Natural killer cell (primary cell): Measurements from ENCODE around the gene NSD2. TPM values are rescaled to one million over a fixed set of nuclear protein-coding genes. Genes with fewer than 3 reads are reported as not detected.

ENCODE experiments used
- ATAC-seq, 3 donors: fragments of 150-1000 bp in 2 of 3; fragments of 200-7000 bp in 1 of 3; cut with Tn5 transposase; 1 replicate in 1 of 3; 2 replicates in 2 of 3; pipeline ENCODE4 v1.10.0; 2021; ENCODE audit warnings: mild to moderate bottlenecking in 2 of 3, moderate library complexity in 2 of 3
- DNase-seq, 2 donors: peaks; one replicate each; pipeline versions ENCODE4 v3.0.0 to v3.0.0-alpha.2; 2013 to 2021; ENCODE audit warnings: mixed read lengths in 1 of 2
- H3K27ac ChIP-seq: one replicate; pipeline ENCODE4 v1.5.1; 2013; ENCODE audit warnings: mild to moderate bottlenecking, low read length
- H3K27me3 ChIP-seq: one replicate; pipeline ENCODE4 v1.6.1; 2013; ENCODE audit warnings: low read length; ENCODE audit not compliant: control insufficient read depth, insufficient read depth
- H3K36me3 ChIP-seq: one replicate; pipeline ENCODE4 v1.6.1; 2013; ENCODE audit warnings: low read length; ENCODE audit not compliant: control insufficient read depth, insufficient read depth
- H3K4me1 ChIP-seq: one replicate; pipeline ENCODE4 v1.6.1; 2013; ENCODE audit warnings: low read length; ENCODE audit not compliant: control insufficient read depth, insufficient read depth
- H3K4me3 ChIP-seq: one replicate; pipeline ENCODE4 v1.5.1; 2013; ENCODE audit warnings: low read length
- H3K9me3 ChIP-seq: one replicate; pipeline ENCODE4 v1.6.1; 2013; ENCODE audit warnings: low read length; ENCODE audit not compliant: control insufficient read depth, insufficient read depth
- H3K27ac Mint-ChIP-seq, 2 donors: one replicate each; pipeline ENCODE4 v1.8.0; 2022; ENCODE audit warnings: mild to moderate bottlenecking in 2 of 2, mixed read lengths in 2 of 2, moderate library complexity in 1 of 2
- H3K27me3 Mint-ChIP-seq, 2 donors: one replicate each; pipeline ENCODE4 v1.8.0; 2022; ENCODE audit warnings: low read depth in 2 of 2, mixed read lengths in 2 of 2
- H3K36me3 Mint-ChIP-seq: one replicate; pipeline ENCODE4 v1.8.0; 2022; ENCODE audit warnings: mixed read lengths
- H3K4me1 Mint-ChIP-seq, 2 donors: one replicate each; pipeline ENCODE4 v1.8.0; 2022; ENCODE audit warnings: mixed read lengths in 2 of 2
- H3K4me3 Mint-ChIP-seq: one replicate; pipeline ENCODE4 v1.8.0; 2022; ENCODE audit warnings: mild to moderate bottlenecking, moderate library complexity, mixed read lengths
- H3K9me3 Mint-ChIP-seq, 2 donors: one replicate each; pipeline ENCODE4 v1.8.0; 2022; ENCODE audit warnings: mixed read lengths in 2 of 2
- WGBS: methylation state at CpG from one replicate; pipeline ENCODE4 v1.1.7; 2013; ENCODE audit warnings: missing lambda C conversion rate; ENCODE audit not compliant: insufficient coverage; 5-methylcytosine and 5-hydroxymethylcytosine counted together
- intact Hi-C: fragments of 100-400 bp; cut with micrococcal nuclease; formaldehyde crosslinking; loops from one replicate; pipeline ENCODE4 v1.14.2; 2022
- total RNA-seq, 4 donors: library from RNA; stranded (reverse); fragments of 120-200 nt in 1 of 4; gene quantifications; one replicate each; pipeline versions ENCODE4 v1.2.3 to v1.2.4, GENCODE V29; 2013 to 2022
- TF ChIP-seq, protein P1 (sequence below): fragments of 200-600 bp; IDR thresholded peaks from one replicate; pipeline ENCODE4 v1.8.0; 2022; ENCODE audit warnings: antibody characterized with exemption

Gene NSD2
- total RNA-seq, 3 donors from 2014 or later (not counting 1 experiment from before 2014, with no cell fraction given) = 36.4 to 51.0 (median 48.3) TPM

DNA sequence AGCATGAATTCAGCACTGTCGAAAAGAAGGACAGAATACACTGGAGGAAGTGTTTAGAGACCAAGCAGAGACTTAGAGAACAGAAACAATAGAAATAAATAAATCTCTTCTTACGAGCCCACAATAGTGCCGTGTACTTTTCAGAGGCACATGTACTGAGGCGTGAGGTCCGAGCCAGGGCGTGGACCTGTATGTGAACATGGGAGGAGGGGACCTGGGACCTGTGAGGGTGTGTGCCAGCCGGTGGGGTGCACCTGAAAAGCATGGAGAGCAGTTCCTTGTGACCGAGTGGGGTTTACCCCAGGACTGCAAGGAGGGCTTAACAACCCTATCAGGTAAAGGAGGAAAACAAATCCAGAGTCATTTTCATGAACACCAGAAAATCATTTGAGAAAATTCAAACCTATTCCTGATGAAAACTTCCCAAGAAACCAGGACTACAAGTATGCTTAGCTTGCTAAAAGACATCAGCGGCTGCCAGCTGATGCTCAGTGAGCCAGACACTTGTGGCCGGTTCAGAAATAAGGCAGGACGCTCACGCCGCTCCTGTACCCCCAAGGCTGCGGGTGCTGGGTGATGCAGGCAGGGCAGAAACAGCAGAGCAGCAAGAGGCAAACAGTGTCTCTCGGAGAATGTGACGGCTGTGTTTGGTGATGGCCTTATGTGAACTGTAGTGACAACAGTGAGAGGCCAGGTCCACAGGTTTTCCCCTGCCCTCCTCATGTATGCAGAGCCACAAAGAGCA is 100.4 kb downstream of the NSD2 start:
- Histone ChIP-seq H3K4me1 (no peaks in the 10 kb centered on the region), H3K9me3 (no peaks in the 10 kb centered on the region), H3K36me3 (peaks cover 24% of the 10 kb centered on the region), H3K4me3 (no peak overlapping the region), H3K27ac (no peak overlapping the region), H3K27me3 (no peaks in the 10 kb centered on the region)
- intact Hi-C loops = no loop called here
- ATAC-seq (no peak), DNase-seq (no peak)
- Mint-ChIP-seq H3K4me1 (no peaks in the 10 kb centered on the region), H3K27ac (no peak overlapping the region), H3K4me3 (no peak overlapping the region), H3K27me3 (no peaks in the 10 kb centered on the region), H3K9me3 (no peaks in the 10 kb centered on the region), H3K36me3 (no peaks in the 10 kb centered on the region)
- WGBS = 98% methylated on average over 16 of the region's 16 CpGs
- TF ChIP-seq, protein P1, sequence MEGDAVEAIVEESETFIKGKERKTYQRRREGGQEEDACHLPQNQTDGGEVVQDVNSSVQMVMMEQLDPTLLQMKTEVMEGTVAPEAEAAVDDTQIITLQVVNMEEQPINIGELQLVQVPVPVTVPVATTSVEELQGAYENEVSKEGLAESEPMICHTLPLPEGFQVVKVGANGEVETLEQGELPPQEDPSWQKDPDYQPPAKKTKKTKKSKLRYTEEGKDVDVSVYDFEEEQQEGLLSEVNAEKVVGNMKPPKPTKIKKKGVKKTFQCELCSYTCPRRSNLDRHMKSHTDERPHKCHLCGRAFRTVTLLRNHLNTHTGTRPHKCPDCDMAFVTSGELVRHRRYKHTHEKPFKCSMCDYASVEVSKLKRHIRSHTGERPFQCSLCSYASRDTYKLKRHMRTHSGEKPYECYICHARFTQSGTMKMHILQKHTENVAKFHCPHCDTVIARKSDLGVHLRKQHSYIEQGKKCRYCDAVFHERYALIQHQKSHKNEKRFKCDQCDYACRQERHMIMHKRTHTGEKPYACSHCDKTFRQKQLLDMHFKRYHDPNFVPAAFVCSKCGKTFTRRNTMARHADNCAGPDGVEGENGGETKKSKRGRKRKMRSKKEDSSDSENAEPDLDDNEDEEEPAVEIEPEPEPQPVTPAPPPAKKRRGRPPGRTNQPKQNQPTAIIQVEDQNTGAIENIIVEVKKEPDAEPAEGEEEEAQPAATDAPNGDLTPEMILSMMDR = no peak

DNA sequence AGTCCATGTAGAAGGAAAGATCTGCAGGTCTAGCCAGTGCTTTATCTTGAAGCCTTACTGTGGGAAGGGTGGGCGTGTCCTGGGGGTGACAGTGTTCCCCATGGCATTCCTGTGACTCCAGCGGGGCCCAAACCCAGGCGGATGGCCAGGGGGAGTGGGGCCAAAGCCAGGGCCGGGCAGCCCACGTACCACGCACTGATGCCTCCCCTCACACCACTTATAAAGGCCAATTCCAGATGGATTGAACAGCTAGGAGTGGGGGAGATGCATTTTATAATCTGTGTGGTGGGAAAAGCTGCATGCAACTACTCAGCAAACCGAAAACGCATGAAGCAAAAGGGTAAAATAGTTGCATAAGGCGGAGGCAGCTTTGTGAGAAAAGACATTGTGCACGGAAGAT is 101.2 kb downstream of the NSD2 start:
- no peak for DNase-seq
- intact Hi-C loops = no loop called here
- no peaks in the 10 kb centered on the region for H3K4me1 Mint-ChIP-seq
- no peak for ATAC-seq
- H3K27ac ChIP-seq = no peak overlapping the region
- no peaks in the 10 kb centered on the region for H3K36me3 Mint-ChIP-seq
- no peaks in the 10 kb centered on the region for H3K9me3 Mint-ChIP-seq
- H3K9me3 ChIP-seq = no peaks in the 10 kb centered on the region
- no peak overlapping the region for H3K4me3 ChIP-seq
- H3K4me3 Mint-ChIP-seq = no peak overlapping the region
- H3K27ac Mint-ChIP-seq = no peak overlapping the region
- peaks cover 27% of the 10 kb centered on the region for H3K36me3 ChIP-seq
- H3K27me3 ChIP-seq = no peaks in the 10 kb centered on the region
- over 99% methylated on average over 7 of the region's 10 CpGs for WGBS
- no peaks in the 10 kb centered on the region for H3K27me3 Mint-ChIP-seq
- H3K4me1 ChIP-seq = no peaks in the 10 kb centered on the region
- TF ChIP-seq, protein P1 = no peak

DNA sequence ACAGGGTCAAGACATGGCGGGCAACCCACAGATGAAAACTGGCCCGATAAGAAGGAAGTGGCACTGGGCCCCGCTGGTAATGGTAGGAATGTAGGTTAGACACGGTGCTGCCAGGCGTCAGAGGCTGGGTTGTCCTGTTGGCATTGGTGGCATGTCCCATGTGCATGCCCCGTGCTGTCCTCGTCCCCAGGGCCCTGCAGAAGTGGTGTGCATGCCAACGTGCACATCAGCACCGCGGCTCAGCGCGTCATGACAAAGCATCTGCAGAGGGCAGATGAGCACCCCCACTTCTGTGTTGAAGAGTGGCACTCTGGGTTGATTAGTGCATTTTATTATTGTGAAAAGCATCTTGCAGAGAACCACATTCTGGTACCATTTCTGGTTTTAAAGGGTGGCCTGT is 102.0 kb downstream of the NSD2 start:
- Mint-ChIP-seq H3K27ac (no peak overlapping the region), H3K9me3 (no peaks in the 10 kb centered on the region), H3K36me3 (no peaks in the 10 kb centered on the region), H3K27me3 (no peaks in the 10 kb centered on the region), H3K4me1 (no peaks in the 10 kb centered on the region), H3K4me3 (no peak overlapping the region)
- Histone ChIP-seq H3K27me3 (no peaks in the 10 kb centered on the region), H3K9me3 (no peaks in the 10 kb centered on the region), H3K27ac (no peak overlapping the region), H3K36me3 (peaks cover 28% of the 10 kb centered on the region), H3K4me3 (no peak overlapping the region), H3K4me1 (no peaks in the 10 kb centered on the region)
- 96% methylated on average over 12 of the region's 12 CpGs for WGBS
- intact Hi-C loops = no loop called here
- no peak for DNase-seq
- TF ChIP-seq, protein P1 = no peak
- no peak for ATAC-seq

DNA sequence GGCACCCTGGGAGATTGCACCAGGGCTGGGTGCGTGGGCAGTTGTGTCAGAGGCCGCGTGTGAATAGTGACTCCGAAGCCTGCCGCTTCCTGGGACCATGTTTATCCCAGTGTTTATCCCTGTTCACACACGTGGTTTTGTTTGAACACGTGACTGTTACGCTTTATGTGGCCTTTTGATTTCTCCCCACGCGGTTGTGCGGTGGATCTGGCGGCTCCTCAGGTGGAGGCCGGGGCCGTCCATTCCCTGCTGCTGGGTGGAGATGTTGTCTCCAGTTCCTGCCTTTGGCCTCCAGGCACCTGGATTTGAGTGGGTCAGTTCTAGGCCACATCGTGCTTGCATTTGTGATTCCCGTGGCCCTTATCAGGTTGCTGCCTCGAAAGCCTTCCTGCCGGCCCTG is 102.5 kb downstream of the NSD2 start:
- no peak for DNase-seq
- intact Hi-C loops = no loop called here

More for the DNA sequence above, 102.5 kb downstream of the NSD2 start:
- WGBS = 97% methylated on average over 18 of the region's 18 CpGs
- H3K27me3 Mint-ChIP-seq = no peaks in the 10 kb centered on the region
- TF ChIP-seq, protein P1 = no peak
- H3K9me3 Mint-ChIP-seq = no peaks in the 10 kb centered on the region
- Histone ChIP-seq H3K4me3 (no peak overlapping the region), H3K36me3 (peaks cover 26% of the 10 kb centered on the region), H3K9me3 (no peaks in the 10 kb centered on the region), H3K4me1 (no peaks in the 10 kb centered on the region), H3K27me3 (no peaks in the 10 kb centered on the region), H3K27ac (no peak overlapping the region)
- no peak overlapping the region for H3K27ac Mint-ChIP-seq
- H3K4me3 Mint-ChIP-seq = no peak overlapping the region
- no peak for ATAC-seq
- no peaks in the 10 kb centered on the region for H3K4me1 Mint-ChIP-seq
- no peaks in the 10 kb centered on the region for H3K36me3 Mint-ChIP-seq
